Measurements from ENCODE around the gene LRRC37B. TPM values are rescaled to one million over a fixed set of nuclear protein-coding genes. Genes with fewer than 3 reads are reported as not detected.

The LRRC37B gene
- total and polyA plus RNA-seq, 4 donors: 8.1 to 38.9 (median 16.4) TPM

- DNase-seq: no peak
- no peaks in the 10 kb centered on the region for H3K9me3 ChIP-seq (ENCODE audit: control insufficient read depth in 4 of 4, insufficient read depth in 3 of 4, low read length in 3 of 4)
- H3K4me3 ChIP-seq: no peak overlapping the region
- ATAC-seq (ENCODE audit: insufficient read depth, low FRiP score): no peak
- peaks cover 0 to 3% (median 0%) of the 10 kb centered on the region in 5 donors for H3K4me1 ChIP-seq (ENCODE audit: control insufficient read depth in 5 of 5, insufficient read depth in 5 of 5, low read length in 5 of 5)
- H3K27ac ChIP-seq (ENCODE audit: low read depth in 1 of 2, low read length in 1 of 2): no peak overlapping the region
- 94 to 95% methylated on average over 5 of the region's 5 CpGs for WGBS, 2 donors
- no peak for TF ChIP-seq CTCF (IDR thresholded peaks at IDR 0.05; ENCODE audit: control extremely low read depth, extremely low read depth)
- no peaks in the 10 kb centered on the region for H3K36me3 ChIP-seq (ENCODE audit: control insufficient read depth in 4 of 4, insufficient read depth in 4 of 4, low read length in 4 of 4)
- no peaks in the 10 kb centered on the region for H3K27me3 ChIP-seq (ENCODE audit: control insufficient read depth in 3 of 3, insufficient read depth in 3 of 3, low read length in 2 of 3)
- no peak overlapping the region for H3K9ac ChIP-seq (ENCODE audit: insufficient read depth in 1 of 2, low read length in 2 of 2)
These were observed 95.0 kb downstream of the LRRC37B start for GRCh38 chr17:32102172-32102571.

DNA sequence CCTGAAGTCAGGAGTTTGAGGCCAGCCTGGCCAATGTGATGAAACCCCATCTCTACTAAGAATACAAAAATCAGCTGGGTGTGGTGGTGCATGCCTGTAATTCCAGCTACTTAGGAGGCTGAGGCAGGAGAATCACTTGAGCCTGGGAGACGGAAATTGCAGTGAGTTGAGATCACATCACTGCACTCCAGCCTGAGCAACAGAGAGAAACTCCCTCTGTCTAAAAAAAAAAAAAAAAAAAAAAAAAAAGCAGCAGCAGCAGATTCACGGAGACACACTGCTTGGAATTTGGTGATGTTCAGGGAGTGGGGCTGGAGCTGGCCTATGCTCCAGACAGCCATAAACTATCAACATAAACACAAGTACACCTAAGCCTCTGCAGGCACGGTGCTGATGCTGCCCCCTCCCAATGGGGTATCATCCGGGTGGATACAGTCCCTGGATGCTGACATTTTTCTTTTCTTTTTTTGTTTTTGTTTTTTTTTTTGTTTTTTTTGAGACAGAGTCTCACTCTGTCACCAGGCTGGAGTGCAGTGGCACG is 95.5 kb downstream of the LRRC37B start:
- peaks cover 0 to 3% (median 0%) of the 10 kb centered on the region in 5 donors for H3K4me1 ChIP-seq (ENCODE audit: control insufficient read depth in 5 of 5, insufficient read depth in 5 of 5, low read length in 5 of 5)
- H3K36me3 ChIP-seq (ENCODE audit: control insufficient read depth in 4 of 4, insufficient read depth in 4 of 4, low read length in 4 of 4): no peaks in the 10 kb centered on the region
- WGBS, 2 donors: 89 to 90% methylated on average over 5 of the region's 5 CpGs
- no peak for TF ChIP-seq CTCF (IDR thresholded peaks at IDR 0.05; ENCODE audit: control extremely low read depth, extremely low read depth)
- H3K9ac ChIP-seq (ENCODE audit: insufficient read depth in 1 of 2, low read length in 2 of 2): no peak overlapping the region
- ATAC-seq (ENCODE audit: insufficient read depth, low FRiP score) (no peak), DNase-seq (no peak)
- H3K27me3 ChIP-seq (ENCODE audit: control insufficient read depth in 3 of 3, insufficient read depth in 3 of 3, low read length in 2 of 3): no peaks in the 10 kb centered on the region
- no peak overlapping the region for H3K27ac ChIP-seq (ENCODE audit: low read depth in 1 of 2, low read length in 1 of 2)
- H3K4me3 ChIP-seq: no peak overlapping the region
- H3K9me3 ChIP-seq (ENCODE audit: control insufficient read depth in 4 of 4, insufficient read depth in 3 of 4, low read length in 3 of 4): no peaks in the 10 kb centered on the region

Small RNAs within 50 kb of the gene (small RNA-seq; reads per million reads assigned to genes)
- gene AC090616.4 (ENCODE audit: low replicate concordance): not detected
- gene RNA5SP437 (ENCODE audit: low replicate concordance): not detected

Other genes starting within 250 kb of the LRRC37B start
- gene COPRS, start 148.1 kb upstream of the LRRC37B start, total RNA-seq: 10 to 100 TPM; 21.0 to 46.2 TPM
- gene COPRS, start 148.1 kb upstream of the LRRC37B start, polyA plus RNA-seq: 10 to 100 TPM; 30.7 to 64.7 TPM
- gene UTP6, start 105.7 kb upstream of the LRRC37B start, total RNA-seq: 10 to 100 TPM; 49.2 to 56.3 TPM
- 10 to 100 TPM; 24.1 to 64.0 TPM for gene UTP6, start 105.7 kb upstream of the LRRC37B start, polyA plus RNA-seq
- gene SUZ12, start 70.4 kb upstream of the LRRC37B start, total RNA-seq: 10 to 100 TPM; 17.4 to 44.7 TPM
- gene SUZ12, start 70.4 kb upstream of the LRRC37B start, polyA plus RNA-seq: 10 to 100 TPM; 11.6 to 15.1 TPM
- 10 to 100 TPM; 33.4 to 90.5 TPM for gene RHOT1, start 135.1 kb downstream of the LRRC37B start, total RNA-seq
- 10 to 100 TPM; 28.5 to 56.3 TPM for gene RHOT1, start 135.1 kb downstream of the LRRC37B start, polyA plus RNA-seq